RWPE2 (cell line): ENCODE data around the gene RPS6KA2.
"Not testable (repeated sequence)": the region's sequence is repeated elsewhere in the genome, so short reads cannot be mapped to it uniquely, and the experiment has no call there.

Source experiments
- ATAC-seq: fragments of 200-7000 bp; cut with Tn5 transposase; 3 replicates; pipeline ENCODE4 v1.9.1; 2021; ENCODE audit warnings: low read depth
- DNase-seq: peaks from one replicate; pipeline ENCODE4 v3.0.0-alpha.2; 2020; ENCODE audit warnings: low spot score
- H3K27ac ChIP-seq: fragments of 450-650 bp; 2 replicates; pipeline ENCODE4 v1.5.1; 2017; ENCODE audit warnings: mild to moderate bottlenecking; ENCODE audit not compliant: poor library complexity, severe bottlenecking
- H3K27me3 ChIP-seq: fragments of 250-450 bp; sonication (Bioruptor Pico); 2 replicates; pipeline ENCODE4 v1.5.1; 2021; ENCODE audit warnings: mild to moderate bottlenecking, moderate library complexity; ENCODE audit not compliant: insufficient read depth, poor library complexity, severe bottlenecking
- H3K36me3 ChIP-seq: fragments of 250-450 bp; sonication (Bioruptor Pico); 2 replicates; pipeline ENCODE4 v1.5.1; 2020; ENCODE audit warnings: low read depth, mild to moderate bottlenecking, moderate library complexity
- H3K4me1 ChIP-seq: fragments of 250-450 bp; sonication (Bioruptor Pico); 2 replicates; pipeline ENCODE4 v1.5.1; 2021; ENCODE audit warnings: mild to moderate bottlenecking, moderate library complexity; ENCODE audit not compliant: insufficient read depth, poor library complexity, severe bottlenecking
- H3K4me3 ChIP-seq: fragments of 250-450 bp; sonication (Bioruptor Pico); 2 replicates; pipeline ENCODE4 v1.5.1; 2021; ENCODE audit warnings: mild to moderate bottlenecking, moderate library complexity; ENCODE audit not compliant: severe bottlenecking
- H3K9me3 ChIP-seq: fragments of 250-450 bp; sonication (Bioruptor Pico); 2 replicates; pipeline ENCODE4 v1.5.1; 2021; ENCODE audit warnings: mild to moderate bottlenecking, moderate library complexity; ENCODE audit not compliant: severe bottlenecking
- CTCF ChIP-seq: fragments of 450-650 bp; IDR thresholded peaks from one replicate; pipeline ENCODE4 v1.5.1; 2017; ENCODE audit warnings: mild to moderate bottlenecking, moderate library complexity; ENCODE audit not compliant: poor library complexity, severe bottlenecking

Gene RPS6KA2

GRCh38 chr6:166530211-166531095 lies 96.6 kb downstream of the RPS6KA2 start:
- H3K27me3 ChIP-seq: no peaks in the 10 kb centered on the region
- no peak for DNase-seq
- peaks cover 4% of the 10 kb centered on the region for H3K4me1 ChIP-seq
- peaks cover 35% of the 10 kb centered on the region for H3K36me3 ChIP-seq
- no peak overlapping the region for H3K4me3 ChIP-seq
- H3K9me3 ChIP-seq: no peaks in the 10 kb centered on the region
- no peak for TF ChIP-seq CTCF
- ATAC-seq: peak; percentile 71
- no peak overlapping the region for H3K27ac ChIP-seq

- H3K4me1 ChIP-seq: peaks cover 4% of the 10 kb centered on the region
- no peaks in the 10 kb centered on the region for H3K27me3 ChIP-seq
- DNase-seq: no peak
- H3K36me3 ChIP-seq: peaks cover 38% of the 10 kb centered on the region
- H3K4me3 ChIP-seq: no peak overlapping the region
- H3K9me3 ChIP-seq: no peaks in the 10 kb centered on the region
- H3K27ac ChIP-seq: no peak overlapping the region
- no peak for ATAC-seq
- no peak for TF ChIP-seq CTCF
Observed at GRCh38 chr6:166529586-166529985, 97.5 kb downstream of the RPS6KA2 start.

- DNase-seq, ATAC-seq, H3K27me3 ChIP-seq, H3K4me1 ChIP-seq, H3K4me3 ChIP-seq, H3K9me3 ChIP-seq, H3K27ac ChIP-seq: not testable (repeated sequence)
- peaks cover 38% of the 10 kb centered on the region for H3K36me3 ChIP-seq
Observed at GRCh38 chr6:166529058-166529457, 98.0 kb downstream of the RPS6KA2 start.

DNA sequence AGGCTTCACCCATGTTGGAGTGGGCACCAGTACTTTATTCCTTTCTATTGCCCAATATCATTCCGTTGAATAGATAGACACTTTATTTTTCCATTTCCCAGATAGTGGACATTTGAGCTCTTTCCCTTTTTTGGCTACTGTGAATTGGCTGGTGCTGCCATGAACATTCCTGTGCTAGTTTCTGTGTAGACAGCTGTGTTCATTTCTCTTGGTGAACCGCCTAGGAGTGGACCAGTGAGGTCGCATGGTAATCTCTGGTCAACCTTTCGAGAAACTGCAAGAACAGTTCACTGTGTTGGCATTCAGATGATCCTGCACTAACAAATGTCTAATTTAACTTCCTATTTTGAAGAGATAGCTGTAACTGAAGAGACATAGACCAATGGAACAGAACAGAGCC lies 99.2 kb downstream of the RPS6KA2 start:
- Histone ChIP-seq H3K9me3 (no peaks in the 10 kb centered on the region), H3K36me3 (peaks cover 43% of the 10 kb centered on the region), H3K4me1 (peaks cover 4% of the 10 kb centered on the region), H3K27ac (no peak overlapping the region), H3K27me3 (no peaks in the 10 kb centered on the region), H3K4me3 (no peak overlapping the region)
- no peak for ATAC-seq
- TF ChIP-seq CTCF: no peak
- no peak for DNase-seq

DNA sequence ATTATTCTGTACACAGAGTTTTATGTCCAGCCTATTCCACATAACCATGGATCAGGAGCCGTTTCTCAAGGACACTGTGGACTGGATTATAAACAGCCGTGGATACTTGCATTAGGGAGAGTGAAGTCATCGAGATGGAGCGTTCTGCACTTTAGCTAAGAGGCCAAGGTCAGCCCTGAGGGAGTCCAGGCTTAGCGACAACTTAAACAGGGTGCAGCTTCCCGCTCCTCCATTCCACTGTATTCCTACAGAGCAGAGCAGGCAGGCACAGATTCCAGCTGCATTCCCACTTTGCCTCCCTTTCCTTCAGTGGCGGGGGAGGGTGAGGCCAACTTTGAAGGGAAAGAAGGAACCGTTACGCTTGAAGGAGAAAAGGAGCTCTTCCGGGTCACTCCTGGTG lies 100.1 kb downstream of the RPS6KA2 start:
- H3K27ac ChIP-seq: no peak overlapping the region
- no peak for DNase-seq
- ATAC-seq: no peak
- TF ChIP-seq CTCF: no peak
- H3K27me3 ChIP-seq: no peaks in the 10 kb centered on the region
- H3K4me3 ChIP-seq: no peak overlapping the region
- H3K9me3 ChIP-seq: no peaks in the 10 kb centered on the region
- H3K4me1 ChIP-seq: peaks cover 4% of the 10 kb centered on the region
- H3K36me3 ChIP-seq: peaks cover 45% of the 10 kb centered on the region
